Fibroblast of mammary gland (primary cell): Measurements from ENCODE around the gene ERC1.

Experiments
- DNase-seq: peaks from one replicate; pipeline ENCODE4 v3.0.0-alpha.2; 2010; ENCODE audit warnings: low read depth
- H3K4me3 ChIP-seq: 2 replicates; pipeline ENCODE4 v1.5.1; 2011; ENCODE audit warnings: low read depth, mild to moderate bottlenecking, low read length, moderate library complexity; ENCODE audit not compliant: control insufficient read depth
- TF ChIP-seq, protein P1 (sequence below): conservative IDR thresholded peaks from 2 replicates; pipeline ENCODE4 v1.5.1; 2011; ENCODE audit warnings: low read depth, low read length, inconsistent platforms; ENCODE audit not compliant: control insufficient read depth, insufficient read depth

Gene ERC1

DNA sequence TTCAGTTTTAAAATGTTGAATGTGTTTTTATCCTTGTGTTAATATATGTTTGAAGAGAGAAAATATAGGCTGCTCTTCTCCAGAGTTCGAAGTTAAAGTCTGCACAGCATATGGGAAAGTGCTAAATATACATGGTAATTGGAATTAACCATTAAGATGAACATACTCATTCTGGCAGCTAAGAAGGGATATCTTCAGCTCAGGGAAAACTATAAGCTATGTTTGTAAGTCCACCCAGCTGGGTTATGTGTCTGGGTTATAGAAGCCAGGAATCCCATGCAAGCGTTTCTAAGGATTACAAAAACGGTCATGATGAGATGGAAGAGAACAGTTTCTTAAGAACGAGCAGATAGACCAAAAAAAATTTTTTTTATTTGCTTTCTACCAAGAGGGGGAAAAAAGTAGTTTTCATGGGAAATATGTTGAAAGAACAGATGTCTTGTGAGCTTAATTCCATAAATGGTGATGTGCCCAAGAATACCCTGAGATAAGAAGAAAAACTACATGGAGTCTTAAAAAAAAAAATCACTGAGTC lies 404.5 kb downstream of the ERC1 start:
- no peak for DNase-seq
- TF ChIP-seq, protein P1, sequence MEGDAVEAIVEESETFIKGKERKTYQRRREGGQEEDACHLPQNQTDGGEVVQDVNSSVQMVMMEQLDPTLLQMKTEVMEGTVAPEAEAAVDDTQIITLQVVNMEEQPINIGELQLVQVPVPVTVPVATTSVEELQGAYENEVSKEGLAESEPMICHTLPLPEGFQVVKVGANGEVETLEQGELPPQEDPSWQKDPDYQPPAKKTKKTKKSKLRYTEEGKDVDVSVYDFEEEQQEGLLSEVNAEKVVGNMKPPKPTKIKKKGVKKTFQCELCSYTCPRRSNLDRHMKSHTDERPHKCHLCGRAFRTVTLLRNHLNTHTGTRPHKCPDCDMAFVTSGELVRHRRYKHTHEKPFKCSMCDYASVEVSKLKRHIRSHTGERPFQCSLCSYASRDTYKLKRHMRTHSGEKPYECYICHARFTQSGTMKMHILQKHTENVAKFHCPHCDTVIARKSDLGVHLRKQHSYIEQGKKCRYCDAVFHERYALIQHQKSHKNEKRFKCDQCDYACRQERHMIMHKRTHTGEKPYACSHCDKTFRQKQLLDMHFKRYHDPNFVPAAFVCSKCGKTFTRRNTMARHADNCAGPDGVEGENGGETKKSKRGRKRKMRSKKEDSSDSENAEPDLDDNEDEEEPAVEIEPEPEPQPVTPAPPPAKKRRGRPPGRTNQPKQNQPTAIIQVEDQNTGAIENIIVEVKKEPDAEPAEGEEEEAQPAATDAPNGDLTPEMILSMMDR: no peak

DNA sequence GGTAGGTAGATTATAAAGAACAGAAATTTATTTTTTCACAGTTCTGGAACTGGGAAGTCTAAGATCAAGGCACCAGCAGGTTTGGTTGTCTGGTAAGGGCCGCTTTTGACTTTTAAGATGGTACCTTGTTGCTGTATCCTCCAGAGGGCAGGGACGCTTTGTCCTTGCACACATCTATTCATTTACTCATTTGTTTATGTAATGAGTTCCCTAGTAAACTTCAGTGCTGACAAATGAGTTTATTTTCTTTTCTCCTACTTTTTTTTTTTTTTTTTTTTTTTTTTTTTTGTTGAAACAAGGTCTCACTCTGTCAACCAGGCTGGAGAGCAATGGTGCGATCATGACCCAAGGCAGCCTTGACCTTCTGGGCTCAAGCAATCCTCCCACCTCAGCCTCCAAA lies 407.6 kb downstream of the ERC1 start:
- DNase-seq: peak; percentile 66
- TF ChIP-seq, protein P1: peak; percentile 31
- no peak overlapping the region for H3K4me3 ChIP-seq

More for the DNA sequence above, 404.5 kb downstream of the ERC1 start:
- no peak overlapping the region for H3K4me3 ChIP-seq

DNA sequence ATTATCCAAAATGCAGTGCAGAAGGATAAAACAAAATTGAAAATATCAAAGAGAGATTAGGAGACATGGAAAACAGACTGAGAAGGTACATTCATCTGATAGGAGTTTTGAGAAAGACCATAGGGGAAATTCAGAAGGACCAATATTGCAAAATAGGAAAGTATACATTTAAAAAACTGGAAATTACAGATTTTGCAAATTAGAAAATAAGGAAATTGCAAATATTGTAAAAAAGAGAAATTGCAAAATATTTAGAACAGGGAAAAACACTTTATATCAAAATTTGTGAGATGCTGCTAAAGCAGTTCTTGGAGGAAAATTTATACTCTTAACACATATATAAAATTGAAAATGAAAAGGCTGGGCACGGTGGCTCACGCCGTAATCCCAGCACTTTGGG lies 410.9 kb downstream of the ERC1 start:
- TF ChIP-seq, protein P1: no peak
- H3K4me3 ChIP-seq: no peak overlapping the region
- no peak for DNase-seq

DNA sequence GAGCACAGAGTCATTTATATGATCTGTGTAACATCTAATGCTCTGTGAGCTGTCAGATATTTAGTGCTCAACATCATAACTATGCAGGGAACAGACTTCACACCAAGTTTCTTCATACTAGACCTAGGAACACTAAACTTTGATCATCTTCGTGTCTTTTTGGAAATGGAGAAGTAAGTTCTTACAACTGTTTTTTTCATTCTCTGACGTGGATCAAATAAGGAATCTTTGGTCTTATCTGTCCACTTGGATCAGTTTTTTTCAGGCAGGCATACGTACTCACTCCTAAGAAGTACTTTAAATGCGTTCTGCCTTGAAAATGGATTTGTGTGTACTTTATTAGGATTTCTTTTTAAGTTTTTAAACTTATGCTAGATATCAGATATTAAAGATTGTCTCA lies 412.4 kb downstream of the ERC1 start:
- H3K4me3 ChIP-seq: no peak overlapping the region
- DNase-seq: no peak
- TF ChIP-seq, protein P1: no peak

DNA sequence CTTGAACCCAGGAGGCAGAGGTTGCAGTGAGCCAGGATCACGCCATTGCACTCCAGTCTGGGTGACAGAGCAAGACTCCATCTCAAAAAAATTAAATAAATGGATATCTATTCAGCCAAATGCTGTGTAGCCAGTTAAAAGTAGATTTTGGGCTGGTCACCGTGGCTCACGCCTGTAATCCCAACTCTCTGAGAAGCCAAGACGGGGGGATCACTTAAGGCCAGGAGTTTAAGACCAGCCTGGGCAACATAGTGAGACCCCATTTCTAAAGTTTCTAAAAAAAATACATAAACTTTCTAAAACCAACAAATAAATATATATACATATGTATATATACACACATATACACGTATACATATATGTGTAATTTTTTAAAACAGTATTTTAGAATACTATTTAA lies 414.6 kb downstream of the ERC1 start:
- no peak for DNase-seq
- TF ChIP-seq, protein P1: no peak
- H3K4me3 ChIP-seq: no peak overlapping the region

DNA sequence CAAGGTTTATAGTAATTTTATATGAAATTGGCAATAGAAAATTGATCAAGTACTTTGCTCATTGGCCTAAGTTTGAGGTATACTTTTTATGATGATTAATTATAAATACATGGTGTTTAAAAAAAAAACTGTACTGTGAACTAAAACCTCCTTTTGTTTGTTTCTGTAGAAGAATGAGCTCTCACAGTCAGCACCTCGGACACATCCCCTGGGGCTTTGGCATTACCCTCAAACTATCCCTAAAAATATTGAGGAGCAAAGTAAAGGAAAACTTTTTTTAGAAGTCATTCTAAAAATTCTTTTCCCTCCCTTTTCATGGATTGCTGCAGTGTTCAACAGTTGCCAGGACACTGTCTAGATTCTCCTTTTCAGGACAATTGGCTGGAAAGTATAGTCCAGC lies 419.8 kb downstream of the ERC1 start:
- TF ChIP-seq, protein P1: no peak
- DNase-seq: no peak
- H3K4me3 ChIP-seq: no peak overlapping the region

DNA sequence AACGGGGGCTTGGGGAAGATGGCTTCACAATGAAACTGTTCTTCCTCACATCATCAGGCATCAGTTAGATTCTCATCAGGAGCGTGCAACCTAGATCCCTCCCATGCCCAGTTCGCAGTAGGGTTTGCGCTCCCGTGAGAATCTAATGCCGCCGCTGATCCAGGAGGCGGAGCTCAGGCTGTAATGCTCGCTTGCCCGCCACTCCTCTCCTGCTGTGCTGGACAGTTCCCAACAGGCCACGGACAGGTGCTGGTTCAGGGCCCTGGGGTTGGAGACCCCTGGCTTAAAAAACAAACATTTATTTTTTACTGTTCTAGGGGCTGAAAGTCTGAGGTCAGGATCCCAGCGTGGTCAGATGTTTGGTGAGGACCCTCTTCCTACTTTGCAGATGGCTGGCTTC lies 422.9 kb downstream of the ERC1 start:
- no peak for DNase-seq
- TF ChIP-seq, protein P1: no peak
- no peak overlapping the region for H3K4me3 ChIP-seq
